Brain pericyte (primary cell): ENCODE results near the gene GLYATL1.
"Not testable (repeated sequence)": the region's sequence is repeated elsewhere in the genome, so short reads cannot be mapped to it uniquely, and the experiment has no call there.

Experiments
- DNase-seq: peaks from one replicate; pipeline ENCODE4 v3.0.0-alpha.2; 2012; ENCODE audit warnings: low read depth, low spot score

GLYATL1 gene

GRCh38 chr11:58998480-58999290 is 59.4 kb downstream of the GLYATL1 start:
- DNase-seq, result no peak

GRCh38 chr11:58999291-58999680 is 60.0 kb downstream of the GLYATL1 start:
- no peak for DNase-seq

GRCh38 chr11:59000003-59000402 is 60.7 kb downstream of the GLYATL1 start:
- no peak for DNase-seq

GRCh38 chr11:59002006-59002405 is 62.7 kb downstream of the GLYATL1 start:
- DNase-seq, result not testable (repeated sequence)
